Neuronal stem cell (in vitro differentiated cells): ENCODE measurements around the gene SGPP2.
A peak's percentile ranks its signal among the peaks of the same experiment; 100 is the strongest.

Experiments
- DNase-seq: peaks from one replicate; pipeline ENCODE4 v3.0.0-alpha.2; 2013; ENCODE audit warnings: low spot score
- H2AFZ ChIP-seq: one replicate; pipeline ENCODE4 v1.6.1; 2013; ENCODE audit warnings: mild to moderate bottlenecking, low read length, inconsistent platforms
- H2AK5ac ChIP-seq: 2 replicates; pipeline ENCODE4 v1.6.1; 2013; ENCODE audit warnings: low read depth, mild to moderate bottlenecking, inconsistent platforms, low read length, moderate library complexity, mixed read lengths
- H2BK120ac ChIP-seq: 2 replicates; pipeline ENCODE4 v1.6.1; 2013; ENCODE audit warnings: low read depth, mild to moderate bottlenecking, inconsistent platforms, low read length, moderate library complexity, mixed read lengths
- H2BK12ac ChIP-seq: one replicate; pipeline ENCODE4 v1.6.1; 2013; ENCODE audit warnings: low read length, inconsistent platforms
- H2BK15ac ChIP-seq: 2 replicates; pipeline ENCODE4 v1.6.1; 2013; ENCODE audit warnings: mild to moderate bottlenecking, low read length, inconsistent platforms, mixed read lengths
- H2BK5ac ChIP-seq: one replicate; pipeline ENCODE4 v1.6.1; 2013; ENCODE audit warnings: inconsistent platforms, mild to moderate bottlenecking, low read length, moderate library complexity
- H3K14ac ChIP-seq: one replicate; pipeline ENCODE4 v1.6.1; 2013; ENCODE audit warnings: low read length, inconsistent platforms
- H3K18ac ChIP-seq: 2 replicates; pipeline ENCODE4 v1.6.1; 2013; ENCODE audit warnings: low read length, inconsistent platforms
- H3K23ac ChIP-seq: 2 replicates; pipeline ENCODE4 v1.6.1; 2013; ENCODE audit warnings: low read depth, mild to moderate bottlenecking, mixed read lengths, low read length, inconsistent platforms; ENCODE audit not compliant: poor library complexity
- H3K27ac ChIP-seq: replicated peaks from 3 replicates; pipeline ENCODE4 v1.5.1; 2013; ENCODE audit warnings: low read length, inconsistent platforms
- H3K27me3 ChIP-seq, 3 experiments: 2 replicates each; pipeline ENCODE4 v1.6.1; 2013; ENCODE audit warnings: low read length in 3 of 3, mild to moderate bottlenecking in 2 of 3, inconsistent platforms in 1 of 3, low read depth in 1 of 3, mixed read lengths in 1 of 3, moderate library complexity in 1 of 3; ENCODE audit not compliant: control insufficient read depth in 3 of 3, insufficient read depth in 3 of 3
- H3K36me3 ChIP-seq, 2 donors: replicated peaks in 1 of 2; 2 replicates each; pipeline ENCODE4 v1.6.1; 2013; ENCODE audit warnings: low read length in 2 of 2; ENCODE audit not compliant: control insufficient read depth in 2 of 2, insufficient read depth in 2 of 2
- H3K4ac ChIP-seq: 2 replicates; pipeline ENCODE4 v1.6.1; 2013; ENCODE audit warnings: inconsistent platforms, mild to moderate bottlenecking, low read length, moderate library complexity
- H3K4me1 ChIP-seq, 2 donors: 1 replicate in 1 of 2; 2 replicates in 1 of 2; pipeline ENCODE4 v1.6.1; 2013; ENCODE audit warnings: low read length in 2 of 2, low read depth in 1 of 2; ENCODE audit not compliant: control insufficient read depth in 2 of 2, insufficient read depth in 1 of 2
- H3K4me2 ChIP-seq: one replicate; pipeline ENCODE4 v1.6.1; 2013; ENCODE audit warnings: mild to moderate bottlenecking, low read length, inconsistent platforms; ENCODE audit not compliant: insufficient read depth, poor library complexity, severe bottlenecking
- H3K4me3 ChIP-seq, 2 donors: 2 replicates each; pipeline ENCODE4 v1.5.1; 2013; ENCODE audit warnings: low read length in 2 of 2, mild to moderate bottlenecking in 2 of 2, inconsistent platforms in 1 of 2, moderate library complexity in 1 of 2
- H3K79me1 ChIP-seq: one replicate; pipeline ENCODE4 v1.6.1; 2013; ENCODE audit warnings: low read depth, mild to moderate bottlenecking, inconsistent platforms, low read length, moderate library complexity
- H3K9ac ChIP-seq: one replicate; pipeline ENCODE4 v1.6.1; 2013; ENCODE audit warnings: mild to moderate bottlenecking, low read depth, low read length, inconsistent platforms; ENCODE audit not compliant: poor library complexity
- H3K9me3 ChIP-seq, 2 donors: replicated peaks in 1 of 2; 2 replicates each; pipeline versions ENCODE3 to v1.6.1; 2013; ENCODE audit warnings: low read length in 2 of 2, mild to moderate bottlenecking in 2 of 2, inconsistent platforms in 1 of 2, low read depth in 1 of 2, mixed read lengths in 1 of 2, moderate library complexity in 1 of 2; ENCODE audit not compliant: control insufficient read depth in 2 of 2, insufficient read depth in 1 of 2
- H4K8ac ChIP-seq: one replicate; pipeline ENCODE4 v1.6.1; 2013; ENCODE audit warnings: low read depth, mild to moderate bottlenecking, inconsistent platforms, low read length, moderate library complexity
- H4K91ac ChIP-seq: one replicate; pipeline ENCODE4 v1.6.1; 2013; ENCODE audit warnings: low read length, low read depth, mild to moderate bottlenecking, inconsistent platforms; ENCODE audit not compliant: poor library complexity
- WGBS, 2 donors: extraction: QIAGEN DNeasy Blood & Tissue Kit; methylation state at CpG; one replicate each; pipeline ENCODE4 v1.1.7; 2013; ENCODE audit warnings: missing lambda C conversion rate in 2 of 2, mixed read lengths in 1 of 2; ENCODE audit not compliant: insufficient read length in 2 of 2, insufficient replicate concordance in 1 of 2; ENCODE audit errors: extremely low coverage in 2 of 2; 5-methylcytosine and 5-hydroxymethylcytosine counted together

Gene SGPP2

DNA sequence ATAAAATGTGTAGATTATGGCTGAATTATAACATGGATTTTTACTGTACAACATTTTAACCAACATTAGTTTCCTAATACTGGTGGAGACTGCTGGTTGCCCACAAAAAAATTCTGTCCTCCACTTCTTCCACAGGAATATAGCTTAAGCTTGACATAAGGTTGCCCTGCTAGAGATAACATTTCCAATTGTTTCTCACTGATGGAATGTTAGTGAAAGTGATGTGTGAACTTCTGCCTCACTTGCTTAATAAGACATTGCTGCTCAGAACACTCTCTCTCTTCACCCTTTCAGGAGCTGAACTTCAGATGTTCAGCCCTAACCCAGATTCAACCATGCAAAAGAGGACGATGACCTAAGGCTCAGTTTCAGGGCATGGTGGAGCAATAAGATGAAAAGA lies 2.7 kb upstream of the SGPP2 start:
- Histone ChIP-seq H3K79me1 (no peaks in the 10 kb centered on the region), H2BK12ac (no peak overlapping the region), H2AK5ac (no peak overlapping the region), H3K36me3 (no peaks in the 10 kb centered on the region), H3K14ac (no peak overlapping the region), H2BK120ac (no peak overlapping the region), H2BK5ac (no peak overlapping the region), H3K27me3 (peaks cover 18 to 58% (median 46%) of the 10 kb centered on the region in 3 experiments), H4K91ac (no peak overlapping the region), H3K9me3 (peaks cover 0 to 2% of the 10 kb centered on the region in 2 donors), H3K23ac (no peak overlapping the region), H3K4me1 (peaks cover 0 to 6% of the 10 kb centered on the region in 2 donors), H3K27ac (no peak overlapping the region), H3K4me2 (no peak overlapping the region), H2BK15ac (no peak overlapping the region), H3K4me3 (no peak overlapping the region), H2AFZ (no peak overlapping the region), H4K8ac (no peak overlapping the region), H3K18ac (no peak overlapping the region), H3K4ac (no peak overlapping the region), H3K9ac (no peak overlapping the region)
- DNase-seq: no peak
- WGBS, 2 donors: no CpG with 5 or more reads among the region's 1 CpG

DNA sequence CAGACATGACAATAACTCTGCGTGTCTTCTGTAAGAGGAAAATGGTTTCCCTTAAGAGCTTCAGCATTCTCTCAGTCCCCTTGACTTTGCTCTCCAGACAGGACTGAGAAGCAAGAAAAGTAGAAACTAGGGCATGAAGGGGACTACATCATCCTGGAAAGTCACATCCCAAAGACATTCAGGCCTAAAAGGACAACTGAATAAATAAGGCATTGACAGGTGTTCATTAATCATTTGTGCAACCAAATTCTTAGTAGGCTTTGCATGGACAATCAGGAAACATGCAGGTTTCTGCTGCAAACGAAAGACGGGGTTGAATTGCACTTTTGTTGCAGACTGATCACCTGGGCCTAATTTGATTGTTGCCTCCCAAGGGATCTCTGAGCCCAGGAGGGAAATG lies 1.2 kb upstream of the SGPP2 start:
- Histone ChIP-seq H3K4me2 (no peak overlapping the region), H2BK5ac (no peak overlapping the region), H2BK120ac (no peak overlapping the region), H2BK12ac (no peak overlapping the region), H3K4me1 (peaks cover 0 to 6% of the 10 kb centered on the region in 2 donors), H2AFZ (no peak overlapping the region), H3K79me1 (no peaks in the 10 kb centered on the region), H3K9me3 (peaks cover 0 to 2% of the 10 kb centered on the region in 2 donors), H3K9ac (no peak overlapping the region), H3K18ac (no peak overlapping the region), H3K4ac (no peak overlapping the region), H4K8ac (no peak overlapping the region), H3K23ac (no peak overlapping the region), H3K27ac (no peak overlapping the region), H3K27me3 (peaks cover 18 to 73% (median 51%) of the 10 kb centered on the region in 3 experiments), H2BK15ac (no peak overlapping the region), H2AK5ac (no peak overlapping the region), H4K91ac (no peak overlapping the region), H3K14ac (no peak overlapping the region), H3K4me3 (no peak overlapping the region), H3K36me3 (no peaks in the 10 kb centered on the region)
- no CpG with 5 or more reads among the region's 3 CpGs for WGBS, 2 donors
- DNase-seq: no peak

DNA sequence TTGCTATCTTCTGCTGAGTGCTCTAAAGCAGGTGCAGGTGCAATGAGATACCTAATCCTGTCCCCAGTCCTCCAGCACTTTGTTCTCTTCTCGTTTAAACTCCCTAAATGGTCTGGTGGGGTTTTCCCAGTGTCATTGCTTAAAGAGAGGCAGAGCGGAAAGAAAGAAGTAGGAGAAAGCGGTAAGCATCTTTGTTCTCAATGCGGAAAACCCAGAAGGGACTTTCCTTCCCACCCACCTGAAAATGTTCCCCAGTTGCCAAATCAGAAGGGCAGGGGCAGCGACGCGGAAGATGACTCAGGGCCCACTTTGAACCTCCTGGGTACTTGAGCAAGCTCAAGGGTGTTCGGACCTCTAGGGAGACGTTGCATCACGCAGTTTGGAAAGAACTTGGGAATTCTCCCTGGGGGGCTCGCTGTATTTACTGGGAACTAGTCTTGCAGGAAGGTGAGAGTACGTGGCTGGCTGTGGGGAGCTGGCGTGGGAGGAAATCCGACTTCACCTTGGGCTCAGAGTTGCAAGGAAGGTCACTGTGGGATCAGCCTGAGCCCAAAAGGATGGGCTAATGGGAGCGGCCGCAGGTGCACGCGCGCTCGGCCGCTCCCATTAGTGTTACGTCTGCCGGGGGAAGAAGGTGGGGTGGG lies 589 bp upstream of the SGPP2 start:
- Histone ChIP-seq H2BK15ac (no peak overlapping the region), H2BK5ac (no peak overlapping the region), H3K27me3 (peaks cover 18 to 74% (median 51%) of the 10 kb centered on the region in 3 experiments), H4K8ac (no peak overlapping the region), H3K9me3 (peaks cover 0 to 2% of the 10 kb centered on the region in 2 donors), H2AK5ac (no peak overlapping the region), H2BK12ac (no peak overlapping the region), H3K4me2 (peak overlapping the region; percentile 83), H3K14ac (no peak overlapping the region), H3K4me3 (no peak overlapping the region), H3K23ac (no peak overlapping the region), H2AFZ (peak overlapping the region; percentile 77), H3K79me1 (no peaks in the 10 kb centered on the region), H3K9ac (no peak overlapping the region), H3K36me3 (no peaks in the 10 kb centered on the region), H3K4ac (no peak overlapping the region), H3K27ac (no peak overlapping the region), H3K4me1 (peaks cover 0 to 6% of the 10 kb centered on the region in 2 donors), H4K91ac (no peak overlapping the region), H3K18ac (no peak overlapping the region), H2BK120ac (no peak overlapping the region)
- WGBS, 2 donors: no CpG with 5 or more reads among the region's 23 CpGs
- DNase-seq: no peak

DNA sequence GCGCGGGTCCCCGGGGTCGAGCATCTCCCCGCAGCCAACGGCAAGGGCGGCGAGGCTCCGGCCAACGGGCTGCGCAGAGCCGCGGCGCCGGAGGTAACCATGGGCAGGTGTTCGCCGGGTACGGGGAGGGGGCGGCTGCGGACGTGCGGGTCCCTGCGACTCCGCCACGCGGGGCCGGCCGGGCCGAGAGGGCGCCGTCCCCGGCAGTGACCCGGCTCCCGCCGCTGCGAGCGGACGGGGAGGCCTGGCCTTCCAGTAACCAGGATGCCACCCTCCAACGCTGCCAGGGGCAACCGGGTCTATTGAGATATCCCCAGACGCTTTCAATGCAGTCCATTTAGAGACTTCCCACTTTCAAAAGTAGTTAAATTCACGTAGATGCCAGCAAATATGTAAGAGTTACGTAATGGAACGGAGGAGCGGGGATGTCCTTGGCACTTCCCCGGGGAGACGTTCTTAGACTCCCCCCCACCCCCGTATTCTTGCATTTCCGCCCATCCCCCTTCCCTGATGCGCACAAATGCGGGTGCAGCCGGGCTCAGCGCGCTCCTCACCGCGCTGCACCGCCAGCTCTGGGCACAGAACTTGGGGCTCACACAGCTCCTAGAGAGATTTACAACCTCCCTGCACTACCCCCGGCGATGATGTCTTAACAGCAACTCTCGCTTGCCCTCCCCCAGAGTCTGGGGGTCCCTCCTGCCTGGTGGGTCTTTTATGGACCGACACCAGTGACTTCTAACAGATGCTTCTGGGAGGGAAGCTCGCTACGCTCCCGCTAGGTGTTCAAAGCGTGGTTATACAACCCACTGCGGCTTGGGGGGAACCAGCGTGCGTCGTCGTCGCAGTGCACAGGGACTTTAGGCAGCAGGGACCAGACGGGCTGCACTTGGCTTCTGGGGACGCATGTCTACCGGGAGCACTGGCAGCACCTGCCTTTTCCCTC lies 657 bp downstream of the SGPP2 start:
- no peak overlapping the region for H3K27ac ChIP-seq
- DNase-seq: no peak
- H3K4me1 ChIP-seq: peaks cover 0 to 6% of the 10 kb centered on the region in 2 donors
- H3K4me3 ChIP-seq: peak overlapping the region; percentile 20 to 78
- no peak overlapping the region for H3K4ac ChIP-seq
- no peak overlapping the region for H4K91ac ChIP-seq
- H3K79me1 ChIP-seq: no peaks in the 10 kb centered on the region
- peaks cover 18 to 74% (median 51%) of the 10 kb centered on the region in 3 experiments for H3K27me3 ChIP-seq
- H3K9ac ChIP-seq: peak overlapping the region; percentile 17
- no peak overlapping the region for H4K8ac ChIP-seq
- peak overlapping the region; percentile 75 for H3K18ac ChIP-seq
- H2AFZ ChIP-seq: peak overlapping the region; percentile 77
- H2BK12ac ChIP-seq: no peak overlapping the region
- no peak overlapping the region for H2BK120ac ChIP-seq
- H3K9me3 ChIP-seq: peaks cover 0 to 2% of the 10 kb centered on the region in 2 donors
- no peak overlapping the region for H2BK15ac ChIP-seq
- H3K14ac ChIP-seq: no peak overlapping the region
- H2AK5ac ChIP-seq: no peak overlapping the region
- no peak overlapping the region for H2BK5ac ChIP-seq
- WGBS, 2 donors: no CpG with 5 or more reads among the region's 74 CpGs
- H3K23ac ChIP-seq: no peak overlapping the region
- no peaks in the 10 kb centered on the region for H3K36me3 ChIP-seq
- peak overlapping the region; percentile 83 for H3K4me2 ChIP-seq
